Choroid plexus epithelial cell (primary cell): ENCODE results near the gene SOX5.

Experiments
- DNase-seq: peaks from one replicate; pipeline ENCODE4 v3.0.0-alpha.2; 2010; ENCODE audit warnings: low read depth
- H3K4me3 ChIP-seq: 2 replicates; pipeline ENCODE4 v1.5.1; 2011; ENCODE audit warnings: low read depth, mild to moderate bottlenecking, control low read depth, low read length, moderate library complexity
- CTCF ChIP-seq: conservative IDR thresholded peaks from 2 replicates; pipeline ENCODE4 v1.5.1; 2011; ENCODE audit warnings: low read depth, mild to moderate bottlenecking, control low read depth, inconsistent platforms, low read length, moderate library complexity

Gene SOX5

DNA sequence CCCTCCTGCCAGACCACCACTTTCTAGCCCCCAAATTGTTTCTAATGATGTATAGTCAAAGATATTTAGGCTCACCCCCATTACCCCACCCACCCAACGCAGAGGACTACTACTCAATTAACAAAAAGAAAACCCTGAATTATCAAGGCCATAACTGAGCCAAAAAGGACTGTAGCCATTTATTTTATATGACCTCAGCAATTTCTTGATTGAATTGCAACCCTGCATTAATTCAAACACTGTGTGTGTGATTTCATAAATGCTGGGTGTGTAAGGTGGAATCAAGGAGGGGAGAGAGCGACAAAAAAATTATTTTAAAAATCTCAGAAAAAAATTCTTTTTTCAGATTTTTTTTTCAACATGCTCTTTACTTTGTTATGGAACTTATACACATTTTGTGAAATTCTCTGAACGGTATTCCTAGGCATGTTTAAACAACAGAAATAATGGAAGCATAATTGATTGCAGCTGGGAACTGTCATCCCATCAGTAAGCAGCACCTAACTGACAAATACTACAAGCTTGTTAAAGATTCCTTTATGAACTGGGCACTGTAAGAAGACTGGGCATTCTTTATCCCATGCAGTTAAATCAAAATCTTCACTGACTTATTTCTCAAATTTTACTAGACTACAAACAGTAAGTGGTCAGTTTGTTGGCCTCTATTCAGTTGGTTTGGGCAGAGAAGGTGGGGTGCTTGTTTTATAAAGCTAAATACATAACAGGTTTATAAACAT is 179.1 kb downstream of the SOX5 start:
- no peak overlapping the region for H3K4me3 ChIP-seq
- no peak for TF ChIP-seq CTCF
- DNase-seq = no peak

DNA sequence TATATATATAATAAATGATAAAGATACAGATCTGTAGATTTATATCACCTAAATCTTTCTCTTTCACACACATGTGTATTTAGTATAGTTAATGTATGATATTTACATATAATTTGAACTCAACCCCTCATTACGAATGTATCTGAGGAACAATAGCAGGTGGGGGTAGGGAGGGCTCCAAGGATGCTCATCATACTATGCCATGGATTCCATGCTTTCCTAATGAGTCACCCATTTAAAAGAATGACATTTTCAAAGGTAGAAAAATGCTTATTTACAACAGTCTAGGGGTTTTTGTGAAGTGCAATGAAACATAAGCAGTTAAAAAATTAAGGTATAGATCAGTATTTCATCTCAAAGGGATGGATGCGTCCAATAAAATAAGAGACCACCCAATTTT is 181.6 kb downstream of the SOX5 start:
- no peak overlapping the region for H3K4me3 ChIP-seq
- DNase-seq = no peak
- no peak for TF ChIP-seq CTCF

DNA sequence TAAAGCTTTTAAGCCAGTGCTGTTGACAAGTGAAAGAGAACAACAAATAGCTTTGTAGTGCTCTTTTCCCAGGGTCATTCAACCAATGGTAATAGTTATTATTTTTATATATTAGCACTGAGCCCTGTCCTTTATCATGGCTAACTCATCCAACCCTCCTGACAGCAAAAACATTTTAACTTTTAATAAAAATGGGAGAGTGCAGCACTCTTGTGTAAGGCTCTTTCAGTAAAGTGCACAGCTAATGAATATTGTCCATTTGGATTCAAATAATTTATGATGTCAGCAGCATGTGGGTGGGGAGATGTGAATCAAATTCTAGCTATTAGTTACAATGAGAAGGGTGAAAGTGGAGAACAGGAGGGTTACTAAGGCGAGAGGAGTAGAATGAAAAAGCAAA is 185.7 kb downstream of the SOX5 start:
- H3K4me3 ChIP-seq = no peak overlapping the region
- DNase-seq = no peak
- TF ChIP-seq CTCF = no peak

GRCh38 chr12:23760495-23760894 is 189.0 kb downstream of the SOX5 start:
- peak; percentile 14 for DNase-seq
- H3K4me3 ChIP-seq = no peak overlapping the region
- no peak for TF ChIP-seq CTCF

GRCh38 chr12:23758608-23759007 is 190.9 kb downstream of the SOX5 start:
- DNase-seq = no peak
- no peak overlapping the region for H3K4me3 ChIP-seq
- TF ChIP-seq CTCF = no peak

GRCh38 chr12:23757541-23757962 is 191.9 kb downstream of the SOX5 start:
- no peak for DNase-seq

More at GRCh38 chr12:23757541-23757962, 191.9 kb downstream of the SOX5 start:
- no peak for TF ChIP-seq CTCF
- H3K4me3 ChIP-seq = no peak overlapping the region
